A673 (cell line): ENCODE results near the gene CCM2.

ENCODE experiments used
- EZH2 ChIP-seq: fragments of 200-600 bp; sonication (generic); IDR thresholded peaks from 2 replicates; pipeline ENCODE4 v1.6.1; 2017; ENCODE audit warnings: borderline replicate concordance, low read depth, mild to moderate bottlenecking, mixed read lengths, antibody characterized with exemption, low read length; ENCODE audit not compliant: poor library complexity, severe bottlenecking
- TF ChIP-seq, protein P1 (sequence below): fragments of 300-800, 200-600 bp; sonication (generic); conservative IDR thresholded peaks from 2 replicates; pipeline ENCODE4 v1.5.1; 2017; ENCODE audit warnings: low read depth, mild to moderate bottlenecking, antibody characterized with exemption, low read length, moderate library complexity, mixed read lengths

DNA sequence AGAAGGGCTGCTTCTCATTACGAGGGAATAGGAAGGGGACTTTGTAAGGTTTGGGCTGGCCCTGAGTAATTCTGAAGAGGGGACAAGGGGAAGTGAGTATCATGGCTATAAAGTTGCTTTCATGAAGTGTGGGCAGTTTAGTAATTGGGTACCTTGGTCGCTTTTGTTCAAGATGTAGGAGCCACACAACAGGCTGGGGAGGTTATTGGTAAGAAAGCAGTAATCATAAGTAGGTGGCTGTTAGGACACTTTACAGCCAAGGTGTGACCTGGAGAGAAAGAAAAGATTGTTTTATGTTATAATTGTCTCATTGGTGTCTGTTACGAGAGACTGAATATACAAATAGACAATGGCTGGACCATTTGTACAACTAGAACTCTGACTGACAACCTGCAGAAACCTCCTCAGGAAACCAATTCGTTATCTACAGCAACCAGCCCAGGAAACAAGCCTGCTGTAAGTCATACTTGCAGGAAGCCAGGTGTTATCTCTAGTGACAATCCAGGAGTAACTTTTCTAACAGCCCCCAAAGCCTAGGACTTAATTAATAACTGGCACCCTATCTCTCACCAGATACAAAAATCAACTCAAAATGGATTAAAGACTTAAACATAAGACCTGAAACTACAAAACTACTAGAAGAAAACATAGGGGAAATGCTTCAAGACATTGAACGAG is 5.0 kb upstream of the CCM2 start:
- TF ChIP-seq, protein P1, sequence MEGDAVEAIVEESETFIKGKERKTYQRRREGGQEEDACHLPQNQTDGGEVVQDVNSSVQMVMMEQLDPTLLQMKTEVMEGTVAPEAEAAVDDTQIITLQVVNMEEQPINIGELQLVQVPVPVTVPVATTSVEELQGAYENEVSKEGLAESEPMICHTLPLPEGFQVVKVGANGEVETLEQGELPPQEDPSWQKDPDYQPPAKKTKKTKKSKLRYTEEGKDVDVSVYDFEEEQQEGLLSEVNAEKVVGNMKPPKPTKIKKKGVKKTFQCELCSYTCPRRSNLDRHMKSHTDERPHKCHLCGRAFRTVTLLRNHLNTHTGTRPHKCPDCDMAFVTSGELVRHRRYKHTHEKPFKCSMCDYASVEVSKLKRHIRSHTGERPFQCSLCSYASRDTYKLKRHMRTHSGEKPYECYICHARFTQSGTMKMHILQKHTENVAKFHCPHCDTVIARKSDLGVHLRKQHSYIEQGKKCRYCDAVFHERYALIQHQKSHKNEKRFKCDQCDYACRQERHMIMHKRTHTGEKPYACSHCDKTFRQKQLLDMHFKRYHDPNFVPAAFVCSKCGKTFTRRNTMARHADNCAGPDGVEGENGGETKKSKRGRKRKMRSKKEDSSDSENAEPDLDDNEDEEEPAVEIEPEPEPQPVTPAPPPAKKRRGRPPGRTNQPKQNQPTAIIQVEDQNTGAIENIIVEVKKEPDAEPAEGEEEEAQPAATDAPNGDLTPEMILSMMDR, result no peak
- TF ChIP-seq EZH2, result no peak
